ENCODE measurements around the gene HIP1.

DNA sequence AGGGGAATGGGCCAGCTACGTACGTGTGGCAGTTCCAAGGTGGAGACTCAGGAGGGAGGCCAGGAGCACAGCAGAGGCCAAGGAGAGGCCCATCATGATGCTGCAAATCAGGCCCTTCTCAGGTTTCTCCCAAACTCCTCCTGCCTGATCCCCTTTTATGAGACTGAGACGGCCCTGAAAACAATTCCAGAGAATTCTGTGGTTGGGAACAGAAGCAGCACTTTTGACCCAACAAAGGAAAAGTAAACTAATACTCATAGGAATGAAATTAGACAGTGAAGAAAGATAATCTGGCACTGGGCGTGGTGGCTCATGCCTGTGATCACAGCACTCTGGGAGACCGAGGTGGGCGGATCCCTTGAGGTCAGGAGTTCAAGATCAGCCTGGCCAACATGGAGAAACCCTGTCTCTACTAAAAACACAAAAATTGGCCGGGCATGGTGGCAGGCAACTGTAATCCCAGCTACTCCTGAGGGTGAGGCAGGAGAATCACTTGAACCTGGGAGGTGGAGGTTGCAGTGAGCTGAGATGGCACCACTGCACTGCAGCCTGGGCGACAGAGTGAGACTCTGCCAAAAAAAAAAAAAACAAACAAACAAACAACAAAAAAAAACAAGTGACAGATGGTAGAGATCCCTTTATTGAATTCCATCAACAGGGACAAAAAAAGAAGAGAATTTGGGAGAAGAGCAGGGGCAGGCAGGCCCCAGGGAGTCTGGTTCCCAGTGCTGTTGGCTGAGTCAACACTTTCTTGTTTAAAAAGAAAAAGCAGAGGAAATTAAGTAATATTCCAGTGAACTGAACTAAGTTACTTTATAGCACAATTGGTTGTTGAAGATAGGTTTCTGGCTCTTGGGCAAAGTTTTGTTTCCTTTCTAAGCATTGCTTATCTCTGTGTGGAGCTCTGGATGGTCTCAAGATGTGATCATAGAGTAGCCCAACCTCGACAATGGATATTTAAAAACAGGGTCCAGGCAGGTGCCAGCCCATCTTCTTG, 33.6 kb upstream of the HIP1 start, which contains the start of gene CCL26:
- TF ChIP-seq EZH2 (IDR thresholded peaks at IDR 0.05; ENCODE audit: low read depth) (no peak), CTCF (conservative IDR thresholded peaks at IDR 0.05) (no peak)

Data from PC-9 (cell line).